BLaER1 treated with 17β-estradiol and CSF1 and Interleukin-3, amounts not matched to agents 10 nM and 100 nM (cell line): Measurements from ENCODE around the gene PARD3B.
A peak's percentile ranks its signal among the peaks of the same experiment; 100 is the strongest.

Experiments used
- H3K27ac ChIP-seq, 11 experiments: shearing (Covaris generic); formaldehyde crosslinking; 2 replicates each; pipeline ENCODE4 v1.8.1; 2022
- H3K27me3 ChIP-seq, 11 experiments: shearing (Covaris generic); formaldehyde crosslinking; 2 replicates each; pipeline ENCODE4 v1.8.1; 2022
- H3K36me3 ChIP-seq, 11 experiments: shearing (Covaris generic); formaldehyde crosslinking; 2 replicates each; pipeline ENCODE4 v1.8.1; 2022
- H3K4me1 ChIP-seq, 10 experiments: shearing (Covaris generic); formaldehyde crosslinking; 2 replicates each; pipeline ENCODE4 v1.8.1; 2022
- H3K4me2 ChIP-seq, 11 experiments: shearing (Covaris generic); formaldehyde crosslinking; 2 replicates each; pipeline ENCODE4 v1.8.1; 2022
- H3K4me3 ChIP-seq, 10 experiments: shearing (Covaris generic); formaldehyde crosslinking; 2 replicates each; pipeline ENCODE4 v1.8.1; 2022
- H3K9ac ChIP-seq, 11 experiments: shearing (Covaris generic); formaldehyde crosslinking; 2 replicates each; pipeline ENCODE4 v1.8.1; 2022
- H3K9me3 ChIP-seq, 11 experiments: shearing (Covaris generic); formaldehyde crosslinking; replicated peaks in 1 of 11; 2 replicates each; pipeline ENCODE4 v1.8.1; 2022
- H4K20me1 ChIP-seq, 11 experiments: shearing (Covaris generic); formaldehyde crosslinking; 2 replicates each; pipeline ENCODE4 v1.8.1; 2022
- Cebpa-rat ChIP-seq, 11 experiments: shearing (Covaris generic); IDR thresholded peaks; 2 replicates each; pipeline ENCODE4 v1.8.1; 2022

Gene PARD3B

DNA sequence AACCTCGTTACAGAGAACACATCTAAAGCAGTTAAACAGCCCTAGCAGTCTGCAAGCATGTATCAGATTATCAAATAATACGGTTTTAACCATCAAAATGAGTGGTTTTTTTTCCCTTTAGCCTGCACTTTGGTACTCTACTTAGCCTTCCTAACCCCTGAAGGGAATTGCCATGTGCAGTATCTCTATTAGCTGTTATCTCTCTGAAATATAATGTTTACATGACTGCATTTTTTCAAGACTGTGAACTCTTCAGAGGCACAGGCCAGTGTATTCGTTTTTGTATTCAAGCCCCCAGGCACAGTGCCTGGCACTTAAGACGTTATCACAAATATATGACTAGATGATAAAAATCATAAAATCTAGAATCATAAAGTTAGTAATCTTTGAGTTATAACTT is 509.5 kb downstream of the PARD3B start:
- H3K4me1 ChIP-seq, result no peaks in the 10 kb centered on the region
- no peaks in the 10 kb centered on the region for H3K36me3 ChIP-seq
- H3K9me3 ChIP-seq, result peaks cover 0 to 9% (median 5%) of the 10 kb centered on the region in 11 experiments; a peak in 9 of 22 replicates
- H3K4me3 ChIP-seq, result no peak overlapping the region
- no peaks in the 10 kb centered on the region for H3K27me3 ChIP-seq
- H3K27ac ChIP-seq, result no peak overlapping the region
- no peaks in the 10 kb centered on the region for H4K20me1 ChIP-seq
- H3K9ac ChIP-seq, result no peak overlapping the region
- no peak for TF ChIP-seq Cebpa-rat (IDR thresholded peaks at IDR 0.05)
- H3K4me2 ChIP-seq, result no peak overlapping the region

DNA sequence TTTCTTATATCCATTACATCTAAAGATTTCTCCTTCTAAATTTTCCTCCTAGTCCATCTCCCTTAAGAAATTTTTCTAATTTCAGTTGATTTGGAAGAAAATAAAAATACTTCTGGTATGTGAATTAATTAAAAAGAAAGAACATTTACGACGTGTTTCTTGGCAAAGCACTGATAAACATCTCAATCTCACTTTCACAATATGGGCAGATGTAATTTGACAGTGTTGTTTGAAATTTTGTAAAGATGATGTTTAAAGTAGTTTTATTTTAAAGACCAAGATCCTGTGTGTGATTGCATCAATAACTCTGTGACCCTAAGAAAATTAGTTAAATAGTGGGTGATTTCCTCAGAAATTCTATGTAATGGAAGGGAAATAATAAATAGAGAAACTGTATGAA is 510.0 kb downstream of the PARD3B start:
- H3K36me3 ChIP-seq, result no peaks in the 10 kb centered on the region
- no peaks in the 10 kb centered on the region for H4K20me1 ChIP-seq
- H3K27me3 ChIP-seq, result no peaks in the 10 kb centered on the region
- peaks cover 0 to 9% (median 5%) of the 10 kb centered on the region in 11 experiments; a peak in 8 of 22 replicates for H3K9me3 ChIP-seq
- H3K4me3 ChIP-seq, result no peak overlapping the region
- TF ChIP-seq Cebpa-rat (IDR thresholded peaks at IDR 0.05), result no peak
- no peak overlapping the region for H3K9ac ChIP-seq
- H3K27ac ChIP-seq, result no peak overlapping the region
- H3K4me1 ChIP-seq, result no peaks in the 10 kb centered on the region
- no peak overlapping the region for H3K4me2 ChIP-seq

DNA sequence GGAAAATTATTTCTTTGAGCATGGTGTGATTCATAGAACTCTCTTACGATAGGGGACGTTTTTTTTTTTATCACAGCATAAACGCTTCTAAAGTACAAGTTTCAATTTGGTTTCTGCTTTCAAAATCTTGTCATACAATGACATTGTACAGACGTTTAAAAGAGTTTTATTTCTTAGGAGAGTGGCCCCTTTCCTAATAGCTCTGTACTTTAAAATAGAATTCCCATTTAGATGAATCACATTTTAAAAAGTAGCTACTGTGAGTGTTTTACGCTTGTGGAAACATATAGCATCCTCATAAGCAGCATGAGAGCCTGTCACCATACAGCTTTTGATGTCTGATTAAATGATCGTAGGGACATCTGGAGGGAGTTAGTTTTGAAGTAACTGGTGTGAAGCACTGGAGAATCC is 510.9 kb downstream of the PARD3B start:
- Histone ChIP-seq H4K20me1 (no peaks in the 10 kb centered on the region), H3K4me3 (no peak overlapping the region), H3K9ac (no peak overlapping the region), H3K27me3 (no peaks in the 10 kb centered on the region), H3K4me2 (no peak overlapping the region), H3K9me3 (peaks cover 0 to 9% (median 5%) of the 10 kb centered on the region in 11 experiments; a peak in 8 of 22 replicates), H3K36me3 (no peaks in the 10 kb centered on the region), H3K27ac (no peak overlapping the region), H3K4me1 (no peaks in the 10 kb centered on the region)
- TF ChIP-seq Cebpa-rat (IDR thresholded peaks at IDR 0.05), result no peak

DNA sequence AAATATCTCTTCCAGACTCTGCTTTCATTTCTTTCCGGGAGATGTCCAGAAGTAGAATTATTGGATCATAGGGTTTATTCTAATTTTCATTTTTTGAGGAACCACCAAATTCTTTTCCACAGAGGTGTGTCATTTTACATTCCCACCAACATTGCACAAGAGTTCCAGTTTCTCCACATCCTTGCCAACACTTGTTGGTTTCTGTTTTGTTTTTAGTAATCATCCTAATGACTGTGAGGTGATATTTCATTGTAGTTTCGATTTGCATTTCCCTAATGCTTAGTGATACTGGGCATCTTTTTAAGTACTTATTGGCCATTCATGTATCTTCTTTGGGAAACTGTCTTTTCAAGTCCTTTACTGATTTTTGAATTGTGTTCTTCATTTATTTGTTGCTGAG is 513.1 kb downstream of the PARD3B start:
- Histone ChIP-seq H3K4me2 (no peak overlapping the region), H3K27me3 (no peaks in the 10 kb centered on the region), H3K27ac (no peak overlapping the region), H4K20me1 (no peaks in the 10 kb centered on the region), H3K4me3 (no peak overlapping the region), H3K9ac (no peak overlapping the region), H3K36me3 (no peaks in the 10 kb centered on the region), H3K9me3 (peaks cover 0 to 9% (median 5%) of the 10 kb centered on the region in 11 experiments; a peak in 8 of 22 replicates), H3K4me1 (no peaks in the 10 kb centered on the region)
- no peak for TF ChIP-seq Cebpa-rat (IDR thresholded peaks at IDR 0.05)

DNA sequence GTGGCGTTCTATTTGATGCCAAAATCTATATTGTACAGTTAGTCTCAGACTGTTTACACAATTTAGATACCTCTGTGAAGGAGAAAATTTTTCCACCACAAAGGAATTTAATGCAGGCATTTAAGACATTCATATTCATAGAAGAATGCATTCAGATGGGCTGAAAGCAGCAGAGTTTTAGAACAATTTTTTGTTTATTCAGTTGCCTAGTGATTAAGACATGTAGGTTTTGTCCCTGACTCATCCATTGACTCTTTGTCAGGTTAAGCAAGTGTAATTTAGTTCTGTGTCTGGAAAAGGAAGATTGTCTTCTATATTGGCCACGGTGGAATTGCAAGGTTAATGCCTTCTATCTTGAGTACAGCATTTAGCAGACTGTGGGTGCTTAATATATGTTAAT is 515.0 kb downstream of the PARD3B start:
- H3K4me3 ChIP-seq, result no peak overlapping the region
- H3K4me2 ChIP-seq, result no peak overlapping the region

DNA sequence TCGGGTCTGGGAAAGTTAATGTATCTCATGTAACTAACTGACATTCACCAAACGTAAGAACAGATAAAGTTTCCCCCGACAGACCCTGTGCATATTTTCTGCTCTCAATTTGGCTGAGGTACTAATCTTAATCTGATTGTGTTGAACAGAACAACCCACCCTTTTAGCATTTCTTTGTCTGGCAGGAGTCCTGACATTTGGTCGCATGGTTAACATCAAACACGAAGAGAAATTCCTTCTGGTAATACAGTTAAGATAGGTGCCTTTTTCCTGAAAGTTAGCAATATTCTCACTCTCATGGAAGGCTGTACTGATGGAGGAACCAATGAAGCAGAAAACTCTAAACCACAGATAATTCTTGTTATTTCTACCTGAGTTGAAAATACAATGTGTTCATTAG is 520.8 kb downstream of the PARD3B start:
- no peaks in the 10 kb centered on the region for H4K20me1 ChIP-seq
- H3K4me3 ChIP-seq, result no peak overlapping the region
- no peaks in the 10 kb centered on the region for H3K4me1 ChIP-seq
- no peak overlapping the region for H3K4me2 ChIP-seq
- no peaks in the 10 kb centered on the region for H3K36me3 ChIP-seq
- no peak for TF ChIP-seq Cebpa-rat (IDR thresholded peaks at IDR 0.05)
- H3K9ac ChIP-seq, result no peak overlapping the region
- H3K9me3 ChIP-seq, result no peaks in the 10 kb centered on the region
- no peaks in the 10 kb centered on the region for H3K27me3 ChIP-seq
- H3K27ac ChIP-seq, result no peak overlapping the region

More for the DNA sequence above, 515.0 kb downstream of the PARD3B start:
- Histone ChIP-seq H3K27ac (no peak overlapping the region), H3K27me3 (no peaks in the 10 kb centered on the region), H3K36me3 (no peaks in the 10 kb centered on the region), H3K4me1 (no peaks in the 10 kb centered on the region), H3K9me3 (peaks cover 0 to 9% (median 5%) of the 10 kb centered on the region in 11 experiments; a peak in 8 of 22 replicates), H3K9ac (no peak overlapping the region), H4K20me1 (no peaks in the 10 kb centered on the region)
- TF ChIP-seq Cebpa-rat (IDR thresholded peaks at IDR 0.05), result no peak

DNA sequence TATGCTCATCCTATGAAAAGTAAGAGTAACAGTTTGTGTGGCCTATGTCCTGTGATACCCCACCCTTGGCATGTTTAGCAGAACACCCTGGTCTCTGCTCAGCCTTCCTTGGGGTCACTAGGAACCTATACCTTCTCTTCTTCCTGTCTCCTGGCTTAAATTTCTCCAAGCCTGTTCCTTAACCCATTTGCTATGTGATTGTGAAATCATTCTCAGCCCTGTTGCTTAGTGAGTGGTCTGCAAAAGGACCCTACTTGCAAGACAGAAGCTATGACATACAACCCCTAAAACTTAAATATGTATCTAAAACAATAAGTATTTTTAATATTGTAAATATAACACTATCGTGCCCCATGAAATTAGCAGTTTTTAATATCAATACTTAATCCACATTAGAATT is 524.7 kb downstream of the PARD3B start:
- H3K27me3 ChIP-seq, result no peaks in the 10 kb centered on the region
- no peak overlapping the region for H3K4me3 ChIP-seq
- no peak for TF ChIP-seq Cebpa-rat (IDR thresholded peaks at IDR 0.05)
- H3K4me1 ChIP-seq, result peaks cover 0 to 6% (median 0%) of the 10 kb centered on the region in 10 experiments; a peak in 2 of 20 replicates
- no peaks in the 10 kb centered on the region for H4K20me1 ChIP-seq
- no peak overlapping the region for H3K9ac ChIP-seq
- H3K9me3 ChIP-seq, result no peaks in the 10 kb centered on the region
- H3K36me3 ChIP-seq, result no peaks in the 10 kb centered on the region
- H3K4me2 ChIP-seq, result no peak overlapping the region
- H3K27ac ChIP-seq, result no peak overlapping the region

DNA sequence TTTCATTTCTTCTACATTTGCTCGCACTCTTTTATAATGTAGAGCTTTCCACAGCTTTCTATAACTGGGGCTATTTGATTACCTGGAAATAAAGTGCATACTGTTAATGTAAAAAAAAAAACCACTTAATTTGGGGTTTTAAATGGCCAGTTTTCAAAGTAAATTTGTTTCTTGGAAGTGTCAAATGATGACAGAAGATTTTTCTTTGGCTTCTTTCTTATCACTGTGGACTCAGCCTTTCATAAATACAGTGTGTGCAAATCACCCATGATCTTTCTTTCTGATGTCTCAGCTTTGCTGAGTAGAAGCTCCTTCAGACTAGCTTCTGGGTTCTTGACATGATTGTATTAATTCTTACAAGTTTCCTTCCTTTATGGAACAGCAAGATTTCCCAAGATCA is 525.6 kb downstream of the PARD3B start:
- Histone ChIP-seq H3K4me3 (no peak overlapping the region), H3K4me1 (peaks cover 0 to 6% (median 0%) of the 10 kb centered on the region in 10 experiments; a peak in 2 of 20 replicates), H3K9ac (no peak overlapping the region), H3K27ac (no peak overlapping the region), H3K9me3 (no peaks in the 10 kb centered on the region), H3K27me3 (no peaks in the 10 kb centered on the region), H3K4me2 (no peak overlapping the region), H3K36me3 (no peaks in the 10 kb centered on the region), H4K20me1 (no peaks in the 10 kb centered on the region)
- no peak for TF ChIP-seq Cebpa-rat (IDR thresholded peaks at IDR 0.05)

DNA sequence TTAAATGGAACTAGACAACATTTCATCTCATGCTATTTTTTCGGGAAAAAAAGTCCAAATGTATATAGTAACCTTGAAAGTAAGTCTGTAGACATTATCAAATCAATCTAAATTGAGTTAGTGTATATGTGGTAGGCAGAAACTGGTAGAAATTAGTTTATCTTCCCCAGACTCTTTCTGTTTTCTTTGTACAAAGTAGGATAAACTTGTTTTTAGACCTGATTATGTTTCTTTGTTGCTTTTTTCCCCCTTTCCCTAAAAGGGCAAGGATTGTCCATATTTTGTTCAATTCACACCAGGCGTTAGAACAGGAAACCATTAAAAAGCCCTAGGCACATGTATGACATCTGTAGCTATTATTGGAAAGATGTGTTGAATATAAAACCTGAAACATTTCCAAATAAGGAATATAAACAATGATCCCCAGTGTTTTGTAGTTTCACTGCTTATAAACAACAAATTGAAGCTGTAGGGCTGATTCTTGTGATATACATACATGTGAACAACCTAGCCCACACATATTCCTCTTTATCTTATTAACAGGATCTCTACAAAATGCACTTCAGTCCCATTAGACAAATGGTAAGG is 528.3 kb downstream of the PARD3B start:
- no peaks in the 10 kb centered on the region for H3K9me3 ChIP-seq
- H3K27ac ChIP-seq, result no peak overlapping the region
- TF ChIP-seq Cebpa-rat (IDR thresholded peaks at IDR 0.05), result no peak
- H4K20me1 ChIP-seq, result no peaks in the 10 kb centered on the region
- no peaks in the 10 kb centered on the region for H3K27me3 ChIP-seq
- H3K36me3 ChIP-seq, result no peaks in the 10 kb centered on the region
- no peak overlapping the region for H3K4me3 ChIP-seq
- H3K4me2 ChIP-seq, result peak overlapping the region in 1 of 11 experiments; percentile 1; a peak in 1 of 22 replicates
- H3K9ac ChIP-seq, result no peak overlapping the region
- H3K4me1 ChIP-seq, result peaks cover 0 to 6% (median 0%) of the 10 kb centered on the region in 10 experiments; a peak in 2 of 20 replicates

DNA sequence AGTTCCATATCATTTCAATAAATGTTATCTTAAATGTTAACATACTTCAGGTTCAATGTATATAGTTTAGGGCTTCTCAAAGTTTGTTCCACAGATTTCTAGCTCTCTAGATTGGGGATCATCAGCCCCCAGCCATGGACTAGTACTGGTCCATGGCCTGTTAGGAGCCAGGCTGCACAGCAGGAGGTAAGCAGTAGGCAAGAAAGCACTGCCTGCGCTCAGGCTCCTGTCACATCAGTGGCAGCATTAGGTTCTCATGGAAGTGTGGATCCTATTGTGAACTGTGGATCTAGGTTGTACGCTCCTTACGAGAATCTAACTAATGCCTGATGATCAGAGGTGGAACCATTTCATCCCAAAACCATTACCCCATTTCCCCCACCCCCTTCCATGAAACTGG is 531.1 kb downstream of the PARD3B start:
- Histone ChIP-seq H3K27ac (no peak overlapping the region), H3K4me3 (no peak overlapping the region), H3K4me1 (peaks cover 0 to 6% (median 0%) of the 10 kb centered on the region in 10 experiments; a peak in 2 of 20 replicates), H3K9me3 (no peaks in the 10 kb centered on the region), H3K9ac (no peak overlapping the region), H4K20me1 (no peaks in the 10 kb centered on the region), H3K4me2 (no peak overlapping the region), H3K27me3 (no peaks in the 10 kb centered on the region), H3K36me3 (no peaks in the 10 kb centered on the region)
- no peak for TF ChIP-seq Cebpa-rat (IDR thresholded peaks at IDR 0.05)
